Left ventricle myocardium inferior (tissue), 1 donor: Measurements from ENCODE around the gene ACSBG1. TPM values are rescaled to one million over a fixed set of nuclear protein-coding genes. Genes with fewer than 3 reads are reported as not detected.
"Not testable (repeated sequence)": the region's sequence is repeated elsewhere in the genome, so short reads cannot be mapped to it uniquely, and the experiment has no call there.

ENCODE experiments used
- DNase-seq: peaks from one replicate; pipeline ENCODE4 v3.0.0-alpha.2; 2020
- H3K27ac ChIP-seq: fragments of 200-600 bp; replicated peaks from 2 replicates; pipeline ENCODE4 v1.8.0; 2021
- H3K27me3 ChIP-seq: fragments of 200-600 bp; 2 replicates; pipeline ENCODE4 v1.8.0; 2021; ENCODE audit warnings: low read depth
- H3K36me3 ChIP-seq: fragments of 200-600 bp; 2 replicates; pipeline ENCODE4 v1.8.0; 2021
- H3K4me1 ChIP-seq: fragments of 200-600 bp; 2 replicates; pipeline ENCODE4 v1.8.0; 2021
- H3K4me3 ChIP-seq: fragments of 200-600 bp; 2 replicates; pipeline ENCODE4 v1.8.0; 2021; ENCODE audit warnings: mild to moderate bottlenecking, moderate library complexity
- H3K9me3 ChIP-seq: fragments of 200-600 bp; replicated peaks from 2 replicates; pipeline ENCODE4 v1.8.0; 2021
- intact Hi-C: fragments of 100-400 bp; cut with micrococcal nuclease; formaldehyde crosslinking; loops from one replicate; pipeline ENCODE4 v1.11.0; 2022
- total RNA-seq: library from RNA; stranded (reverse); fragmentation: NEBNext Ultra II Directional; extraction: Animal tissue kit (Norgen Biotek cat#: 25700); gene quantifications from one replicate; pipeline ENCODE4 v1.2.1, GENCODE V29; 2021
- TF ChIP-seq, protein P1 (sequence below): fragments of 200-600 bp; IDR thresholded peaks from 2 replicates; pipeline ENCODE4 v1.8.0; 2021; ENCODE audit warnings: antibody characterized with exemption, mild to moderate bottlenecking, borderline replicate concordance
- donor health status: DM: no; HTN: yes; CAD: no; lungs with severe emphysema.

The ACSBG1 gene
- total RNA-seq, 1 donor from 2014 or later, result 0.25 TPM

DNA sequence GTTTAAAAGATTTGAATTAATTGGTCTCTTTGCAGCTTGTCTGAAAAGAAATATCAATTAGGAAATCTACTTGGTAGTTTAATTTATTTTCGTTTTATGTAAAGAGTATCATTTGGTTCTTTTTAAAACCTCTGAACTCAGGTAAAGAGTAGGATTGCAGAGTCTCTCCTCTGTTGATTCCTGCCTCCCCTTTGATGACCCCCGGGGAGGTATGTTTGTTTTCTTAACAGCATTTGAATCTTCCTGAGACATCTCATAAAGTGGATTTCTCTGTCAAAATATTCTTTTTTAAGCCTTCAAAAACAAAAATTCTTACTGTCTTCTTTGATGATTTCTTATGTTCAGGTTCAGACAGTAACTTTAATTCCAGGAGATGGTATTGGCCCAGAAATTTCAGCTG is 77.2 kb downstream of the ACSBG1 start:
- DNase-seq, result no peak
- H3K36me3 ChIP-seq, result peaks cover 73% of the 10 kb centered on the region
- intact Hi-C loops, result no loop called here
- no peaks in the 10 kb centered on the region for H3K27me3 ChIP-seq
- H3K4me3 ChIP-seq, result no peak overlapping the region
- H3K9me3 ChIP-seq, result no peaks in the 10 kb centered on the region
- peak overlapping the region; percentile 16 for H3K27ac ChIP-seq
- TF ChIP-seq, protein P1, sequence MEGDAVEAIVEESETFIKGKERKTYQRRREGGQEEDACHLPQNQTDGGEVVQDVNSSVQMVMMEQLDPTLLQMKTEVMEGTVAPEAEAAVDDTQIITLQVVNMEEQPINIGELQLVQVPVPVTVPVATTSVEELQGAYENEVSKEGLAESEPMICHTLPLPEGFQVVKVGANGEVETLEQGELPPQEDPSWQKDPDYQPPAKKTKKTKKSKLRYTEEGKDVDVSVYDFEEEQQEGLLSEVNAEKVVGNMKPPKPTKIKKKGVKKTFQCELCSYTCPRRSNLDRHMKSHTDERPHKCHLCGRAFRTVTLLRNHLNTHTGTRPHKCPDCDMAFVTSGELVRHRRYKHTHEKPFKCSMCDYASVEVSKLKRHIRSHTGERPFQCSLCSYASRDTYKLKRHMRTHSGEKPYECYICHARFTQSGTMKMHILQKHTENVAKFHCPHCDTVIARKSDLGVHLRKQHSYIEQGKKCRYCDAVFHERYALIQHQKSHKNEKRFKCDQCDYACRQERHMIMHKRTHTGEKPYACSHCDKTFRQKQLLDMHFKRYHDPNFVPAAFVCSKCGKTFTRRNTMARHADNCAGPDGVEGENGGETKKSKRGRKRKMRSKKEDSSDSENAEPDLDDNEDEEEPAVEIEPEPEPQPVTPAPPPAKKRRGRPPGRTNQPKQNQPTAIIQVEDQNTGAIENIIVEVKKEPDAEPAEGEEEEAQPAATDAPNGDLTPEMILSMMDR, result no peak
- H3K4me1 ChIP-seq, result peaks cover 61% of the 10 kb centered on the region

DNA sequence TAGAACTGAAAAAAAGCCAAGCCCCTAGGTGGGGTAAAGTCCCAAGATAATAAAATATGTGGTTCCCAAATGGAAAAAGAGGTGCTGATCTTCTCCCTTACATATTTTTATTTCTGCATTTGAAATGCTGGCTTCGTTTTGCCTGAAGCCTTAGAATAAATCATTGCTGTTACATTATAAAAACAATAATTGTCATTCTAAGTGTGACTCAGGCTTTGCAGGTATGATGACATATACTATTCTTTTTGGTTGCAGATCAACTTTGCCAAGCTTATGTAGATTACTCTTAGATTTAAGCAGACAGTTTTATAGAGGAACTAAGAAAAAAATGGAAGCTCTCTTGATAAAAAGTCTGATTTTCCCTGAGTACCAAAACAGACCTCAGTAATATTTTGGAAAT is 77.7 kb downstream of the ACSBG1 start:
- no peak for DNase-seq
- Histone ChIP-seq H3K4me1 (peaks cover 66% of the 10 kb centered on the region), H3K36me3 (peaks cover 67% of the 10 kb centered on the region), H3K27me3 (no peaks in the 10 kb centered on the region), H3K9me3 (no peaks in the 10 kb centered on the region), H3K27ac (peak overlapping the region; percentile 73), H3K4me3 (no peak overlapping the region)
- TF ChIP-seq, protein P1, result no peak
- intact Hi-C loops, result no loop called here

DNA sequence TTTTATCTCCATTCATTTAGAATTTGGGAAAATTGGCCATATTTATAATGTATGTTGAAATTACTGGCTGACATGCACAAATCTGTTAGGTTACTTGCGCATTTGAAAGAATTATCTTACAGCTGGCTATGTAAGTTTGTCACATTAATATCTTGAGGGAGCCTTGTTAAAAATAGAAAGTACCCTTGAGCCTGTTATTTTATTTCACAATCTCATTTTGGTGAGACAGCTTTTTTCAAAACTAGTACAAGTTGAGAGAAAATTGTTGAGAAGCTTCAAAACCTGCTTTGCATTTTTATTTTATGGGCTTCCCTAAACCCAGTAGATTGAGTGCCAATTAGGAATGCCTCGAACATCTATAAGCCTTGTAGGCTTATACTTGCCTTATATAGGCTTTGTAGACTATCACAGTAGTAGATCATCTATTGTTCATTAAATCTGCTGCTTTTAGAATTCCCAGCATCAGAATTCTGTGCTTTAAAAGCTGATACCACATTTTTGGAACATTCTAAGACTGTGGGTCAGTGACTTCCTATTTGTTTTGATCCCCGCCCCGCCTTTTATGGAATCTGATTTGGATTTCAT is 78.9 kb downstream of the ACSBG1 start:
- H3K9me3 ChIP-seq, result no peaks in the 10 kb centered on the region
- H3K27me3 ChIP-seq, result no peaks in the 10 kb centered on the region
- peaks cover 78% of the 10 kb centered on the region for H3K4me1 ChIP-seq
- peak overlapping the region; percentile 28 for H3K4me3 ChIP-seq
- intact Hi-C loops, result no loop called here
- H3K36me3 ChIP-seq, result peaks cover 55% of the 10 kb centered on the region
- TF ChIP-seq, protein P1, result no peak
- DNase-seq, result no peak
- H3K27ac ChIP-seq, result peak overlapping the region; percentile 73

DNA sequence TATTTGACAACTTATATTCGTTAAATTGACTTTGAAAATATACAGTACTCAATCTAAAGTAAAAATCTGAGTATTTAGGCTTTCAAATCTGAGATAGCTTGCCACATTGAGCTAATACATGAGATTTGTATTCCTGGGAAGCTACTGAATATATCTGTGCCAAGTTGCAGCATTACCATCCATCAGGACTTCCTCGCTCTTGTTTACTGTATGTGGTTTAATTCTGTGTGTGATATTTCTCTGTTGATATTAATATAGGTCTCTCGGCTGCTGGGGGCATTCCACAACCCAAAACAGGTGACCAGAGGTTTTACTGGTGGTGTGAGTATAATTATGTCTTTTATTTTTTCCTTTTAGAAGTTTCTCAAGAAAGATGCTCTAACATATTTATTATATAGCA is 79.4 kb downstream of the ACSBG1 start:
- H3K27ac ChIP-seq, result peak overlapping the region; percentile 73
- TF ChIP-seq, protein P1, result no peak
- DNase-seq, result no peak
- intact Hi-C loops, result no loop called here
- H3K4me1 ChIP-seq, result peaks cover 82% of the 10 kb centered on the region
- no peaks in the 10 kb centered on the region for H3K27me3 ChIP-seq
- peak overlapping the region; percentile 28 for H3K4me3 ChIP-seq
- H3K36me3 ChIP-seq, result peaks cover 50% of the 10 kb centered on the region
- no peaks in the 10 kb centered on the region for H3K9me3 ChIP-seq

DNA sequence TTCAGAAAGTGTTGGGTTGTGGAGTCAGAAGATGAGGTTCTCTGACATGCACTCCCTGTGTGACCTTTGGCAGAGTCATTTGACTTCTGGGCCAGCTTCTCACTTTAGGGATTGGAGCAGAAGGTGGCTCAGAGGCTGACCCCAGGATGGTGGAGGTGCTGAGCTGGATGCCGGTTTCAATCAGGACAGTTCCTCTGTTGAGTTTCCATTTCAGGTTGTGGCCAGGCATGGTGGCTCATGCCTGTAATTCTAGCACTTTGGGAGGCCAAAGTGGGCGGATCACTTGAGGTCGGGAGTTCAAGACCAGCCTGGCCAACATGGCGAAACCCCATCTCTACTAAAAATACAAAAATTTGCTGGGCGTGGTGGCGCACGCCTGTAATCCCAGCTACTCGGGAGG is 83.3 kb downstream of the ACSBG1 start:
- H3K4me1 ChIP-seq, result peaks cover 87% of the 10 kb centered on the region
- H3K9me3 ChIP-seq, intact Hi-C loops, DNase-seq, H3K27me3 ChIP-seq: not testable (repeated sequence)
- peak overlapping the region; percentile 95 for H3K27ac ChIP-seq
- H3K36me3 ChIP-seq, result peaks cover 15% of the 10 kb centered on the region
- peak overlapping the region; percentile 80 for H3K4me3 ChIP-seq

DNA sequence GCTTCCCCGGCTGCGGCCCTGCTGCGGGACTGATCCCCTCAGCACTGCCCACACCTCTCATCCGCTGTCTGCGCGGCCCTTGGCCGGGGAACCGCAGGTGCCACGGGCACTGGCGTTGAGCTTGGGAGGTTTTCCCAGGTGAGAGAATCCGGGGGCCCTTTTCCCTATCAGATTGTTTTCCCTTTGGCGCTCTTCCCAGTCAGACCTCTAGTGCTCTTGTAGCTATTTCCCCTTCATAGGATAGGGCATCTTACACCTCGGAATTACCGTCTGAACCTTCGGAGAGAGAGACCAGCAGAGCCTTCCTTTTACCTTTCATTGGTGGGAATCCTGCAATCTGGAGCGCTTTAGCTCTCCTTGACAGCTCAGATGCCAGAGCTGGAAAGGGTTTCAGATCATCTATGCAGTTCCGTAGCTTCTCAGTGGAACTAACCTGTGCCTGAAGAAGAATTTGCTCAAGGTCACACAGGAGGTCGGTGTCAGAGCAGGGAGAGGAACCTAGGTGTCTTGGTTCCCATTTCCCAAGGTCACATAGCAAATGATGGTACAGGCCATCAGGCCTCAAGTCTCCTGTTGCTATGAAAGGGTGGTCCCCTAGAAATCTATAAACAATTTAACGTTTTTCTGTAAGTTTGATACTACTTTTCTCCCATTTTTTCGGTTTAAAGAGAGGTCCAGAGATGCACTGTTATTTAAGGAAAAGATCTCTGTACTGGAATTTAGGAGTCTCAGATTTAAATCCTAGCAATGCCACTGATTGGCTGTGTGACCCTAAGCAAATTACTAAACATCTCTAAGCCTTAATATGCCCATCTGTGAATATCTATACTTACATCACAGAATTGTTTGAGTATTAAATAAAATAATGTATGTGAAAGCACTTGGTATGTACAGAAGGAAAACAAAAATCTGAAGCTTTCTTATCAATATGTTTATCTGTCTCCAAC is 84.3 kb downstream of the ACSBG1 start:
- H3K4me3 ChIP-seq, result peak overlapping the region; percentile 80
- H3K27ac ChIP-seq, result peak overlapping the region; percentile 95
- H3K27me3 ChIP-seq, result no peaks in the 10 kb centered on the region
- DNase-seq, result no peak
- peaks cover 11% of the 10 kb centered on the region for H3K36me3 ChIP-seq
- H3K9me3 ChIP-seq, result no peaks in the 10 kb centered on the region
- peaks cover 77% of the 10 kb centered on the region for H3K4me1 ChIP-seq
- intact Hi-C loops, result no loop called here
- TF ChIP-seq, protein P1, result no peak
